H9 (cell line): ENCODE data around the gene SPINK1. TPM values are rescaled to one million over a fixed set of nuclear protein-coding genes. Genes with fewer than 3 reads are reported as not detected.

Experiments
- DNase-seq: peaks from one replicate; pipeline ENCODE4 v3.0.0-alpha.2; 2017
- H2AFZ ChIP-seq: one replicate; pipeline ENCODE4 v1.6.1; 2013; ENCODE audit warnings: mild to moderate bottlenecking, low read length, control low read depth, moderate library complexity
- H2AK5ac ChIP-seq: 2 replicates; pipeline ENCODE4 v1.6.1; 2013; ENCODE audit warnings: low read length, control low read depth, mixed read lengths; ENCODE audit not compliant: insufficient read length
- H2BK120ac ChIP-seq: one replicate; pipeline ENCODE4 v1.6.1; 2013; ENCODE audit warnings: low read depth, mild to moderate bottlenecking, low read length, control low read depth, inconsistent platforms; ENCODE audit not compliant: poor library complexity, severe bottlenecking
- H2BK12ac ChIP-seq: 2 replicates; pipeline ENCODE4 v1.6.1; 2013; ENCODE audit warnings: low read length, control low read depth, mixed read lengths, low read depth; ENCODE audit not compliant: insufficient read length
- H2BK15ac ChIP-seq: 2 replicates; pipeline ENCODE4 v1.6.1; 2013; ENCODE audit warnings: low read depth, low read length, control low read depth
- H2BK20ac ChIP-seq: one replicate; pipeline ENCODE4 v1.6.1; 2013; ENCODE audit warnings: low read depth, mild to moderate bottlenecking, low read length, control low read depth, inconsistent platforms; ENCODE audit not compliant: poor library complexity, severe bottlenecking
- H2BK5ac ChIP-seq: 2 replicates; pipeline ENCODE4 v1.6.1; 2013; ENCODE audit warnings: low read length, control low read depth, mixed read lengths; ENCODE audit not compliant: insufficient read length
- H3K14ac ChIP-seq: 2 replicates; pipeline ENCODE4 v1.6.1; 2013; ENCODE audit warnings: low read length, control low read depth; ENCODE audit not compliant: insufficient read depth
- H3K18ac ChIP-seq: 2 replicates; pipeline ENCODE4 v1.6.1; 2013; ENCODE audit warnings: low read depth, mild to moderate bottlenecking, mixed read lengths, low read length, control low read depth; ENCODE audit not compliant: insufficient read length
- H3K23ac ChIP-seq: 2 replicates; pipeline ENCODE4 v1.6.1; 2013; ENCODE audit warnings: low read length, control low read depth, mixed read lengths, low read depth; ENCODE audit not compliant: insufficient read length
- H3K23me2 ChIP-seq: 2 replicates; pipeline ENCODE4 v1.6.1; 2013; ENCODE audit warnings: low read depth, mild to moderate bottlenecking, mixed read lengths, low read length, control low read depth; ENCODE audit not compliant: insufficient read length, poor library complexity, severe bottlenecking
- H3K27ac ChIP-seq: 2 replicates; pipeline ENCODE4 v1.5.1; 2013; ENCODE audit warnings: low read length, control low read depth, mixed read lengths, low read depth; ENCODE audit not compliant: insufficient read length
- H3K27me3 ChIP-seq: 2 replicates; pipeline ENCODE4 v1.6.1; 2013; ENCODE audit warnings: low read length, control low read depth, inconsistent platforms; ENCODE audit not compliant: insufficient read depth
- H3K4ac ChIP-seq: 2 replicates; pipeline ENCODE4 v1.6.1; 2013; ENCODE audit warnings: low read depth, mild to moderate bottlenecking, control low read depth, inconsistent platforms, low read length, moderate library complexity
- H3K4me1 ChIP-seq: 2 replicates; pipeline ENCODE4 v1.6.1; 2013; ENCODE audit warnings: low read length, control low read depth, inconsistent platforms; ENCODE audit not compliant: insufficient read depth
- H3K4me2 ChIP-seq: 2 replicates; pipeline ENCODE4 v1.6.1; 2013; ENCODE audit warnings: low read length, control low read depth, mixed read lengths; ENCODE audit not compliant: insufficient read length, insufficient read depth
- H3K56ac ChIP-seq: 2 replicates; pipeline ENCODE4 v1.6.1; 2013; ENCODE audit warnings: low read depth, mild to moderate bottlenecking, mixed read lengths, low read length, control low read depth; ENCODE audit not compliant: insufficient read length
- H3K79me1 ChIP-seq: 2 replicates; pipeline ENCODE4 v1.6.1; 2013; ENCODE audit warnings: low read depth, mild to moderate bottlenecking, moderate library complexity, low read length, control low read depth, inconsistent platforms; ENCODE audit not compliant: insufficient read depth, poor library complexity, severe bottlenecking
- H3K79me2 ChIP-seq: 2 replicates; pipeline ENCODE4 v1.6.1; 2013; ENCODE audit warnings: low read length, control low read depth, inconsistent platforms; ENCODE audit not compliant: insufficient read depth
- H3K9ac ChIP-seq: 2 replicates; pipeline ENCODE4 v1.6.1; 2013; ENCODE audit warnings: low read length, control low read depth, mixed read lengths; ENCODE audit not compliant: insufficient read length; ENCODE audit errors: extremely low read depth
- H3K9me3 ChIP-seq: one replicate; pipeline ENCODE4 v1.6.1; 2013; ENCODE audit warnings: low read depth, low read length, inconsistent platforms; ENCODE audit not compliant: control insufficient read depth
- H3T11ph ChIP-seq: one replicate; pipeline ENCODE4 v1.6.1; 2013; ENCODE audit warnings: mild to moderate bottlenecking, low read length, control low read depth, inconsistent platforms
- H4K20me1 ChIP-seq: one replicate; pipeline ENCODE4 v1.6.1; 2013; ENCODE audit not compliant: control insufficient read depth, insufficient read length, insufficient read depth
- H4K5ac ChIP-seq: 2 replicates; pipeline ENCODE4 v1.6.1; 2013; ENCODE audit warnings: low read depth, mild to moderate bottlenecking, mixed read lengths, low read length, control low read depth; ENCODE audit not compliant: insufficient read length
- H4K8ac ChIP-seq: replicated peaks from 2 replicates; pipeline ENCODE4 v1.6.1; 2013; ENCODE audit warnings: low read length, control low read depth, mixed read lengths, low read depth; ENCODE audit not compliant: insufficient read length
- H4K91ac ChIP-seq: 2 replicates; pipeline ENCODE4 v1.6.1; 2013; ENCODE audit warnings: low read depth, mild to moderate bottlenecking, moderate library complexity, mixed read lengths, low read length, control low read depth; ENCODE audit not compliant: insufficient read length
- H3K27ac Mint-ChIP-seq, 3 experiments: 2 replicates in 2 of 3; 3 replicates in 1 of 3; pipeline ENCODE4 v1.8.0; 2020 to 2021; ENCODE audit warnings: mixed read lengths in 3 of 3, mild to moderate bottlenecking in 1 of 3, moderate library complexity in 1 of 3
- H3K27me3 Mint-ChIP-seq: 2 replicates; pipeline ENCODE4 v1.8.0; 2021; ENCODE audit warnings: low read depth, mild to moderate bottlenecking, moderate library complexity, mixed read lengths
- H3K36me3 Mint-ChIP-seq, 3 experiments: 2 replicates in 2 of 3; 3 replicates in 1 of 3; pipeline ENCODE4 v1.8.0; 2020 to 2021; ENCODE audit warnings: low read depth in 3 of 3, mixed read lengths in 3 of 3; ENCODE audit not compliant: insufficient read depth in 1 of 3
- H3K4me1 Mint-ChIP-seq, 2 experiments: 2 replicates each; pipeline ENCODE4 v1.8.0; 2020; ENCODE audit warnings: mixed read lengths in 2 of 2
- H3K4me3 Mint-ChIP-seq, 2 experiments: 2 replicates in 1 of 2; 3 replicates in 1 of 2; pipeline ENCODE4 v1.8.0; 2020 to 2021; ENCODE audit warnings: mild to moderate bottlenecking in 2 of 2, mixed read lengths in 2 of 2, moderate library complexity in 1 of 2
- H3K9me3 Mint-ChIP-seq, 2 experiments: 2 replicates in 1 of 2; 3 replicates in 1 of 2; pipeline ENCODE4 v1.8.0; 2020; ENCODE audit warnings: mild to moderate bottlenecking in 2 of 2, mixed read lengths in 2 of 2, moderate library complexity in 1 of 2
- WGBS: extraction: QIAGEN DNeasy Blood & Tissue Kit; methylation state at CpG from one replicate; pipeline ENCODE4 v1.1.7; 2013; ENCODE audit warnings: missing lambda C conversion rate, low lambda C conversion rate, mixed read lengths; ENCODE audit not compliant: insufficient read length; ENCODE audit errors: extremely low coverage; 5-methylcytosine and 5-hydroxymethylcytosine counted together
- total RNA-seq: library from RNA; stranded (reverse); gene quantifications from 2 replicates; pipeline ENCODE4 v1.2.1, GENCODE V29; 2021
- TF ChIP-seq, protein P1 (sequence below): fragments of 200-600 bp; sonication (generic); conservative IDR thresholded peaks from 3 replicates; pipeline ENCODE4 v1.8.0; 2021; ENCODE audit warnings: antibody characterized with exemption, mild to moderate bottlenecking

Gene SPINK1
- total RNA-seq, 1 experiment from 2014 or later = 3.1 TPM

DNA sequence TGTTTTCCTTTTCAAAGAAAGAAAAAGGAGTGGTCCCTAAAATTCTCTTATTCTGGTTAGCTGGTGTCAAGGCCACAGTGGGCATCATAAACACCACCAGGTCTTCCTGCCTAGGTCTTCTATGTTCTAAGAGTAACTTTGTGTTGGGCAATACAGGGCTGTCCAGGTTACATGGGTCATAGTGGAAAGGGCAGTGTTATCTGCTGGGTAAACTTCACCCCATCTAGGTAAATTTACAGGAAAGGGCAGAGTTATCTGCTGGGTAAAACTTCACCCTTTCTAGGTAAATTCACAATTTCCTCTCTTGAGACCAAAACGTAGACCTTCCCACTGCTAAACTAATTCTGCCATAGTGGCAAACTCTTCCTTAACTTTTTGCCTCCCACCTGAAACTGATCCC is 30.0 kb downstream of the SPINK1 start:
- Histone ChIP-seq H2AFZ (no peak overlapping the region), H4K20me1 (no peaks in the 10 kb centered on the region), H3K9me3 (no peaks in the 10 kb centered on the region), H4K5ac (no peak overlapping the region), H3K14ac (no peak overlapping the region), H3K79me1 (no peaks in the 10 kb centered on the region), H3K56ac (no peak overlapping the region), H4K91ac (no peak overlapping the region), H4K8ac (no peak overlapping the region), H3K23ac (no peak overlapping the region), H2BK120ac (no peak overlapping the region), H3K9ac (no peak overlapping the region), H2BK5ac (no peak overlapping the region), H3K18ac (no peak overlapping the region), H3K4me2 (no peak overlapping the region), H3K27ac (no peak overlapping the region), H3K4me1 (no peaks in the 10 kb centered on the region), H3K4ac (no peak overlapping the region), H2BK20ac (no peak overlapping the region), H2BK12ac (no peak overlapping the region), H2BK15ac (no peak overlapping the region), H3T11ph (no peak overlapping the region), H3K27me3 (no peaks in the 10 kb centered on the region), H3K79me2 (no peaks in the 10 kb centered on the region), H3K23me2 (no peaks in the 10 kb centered on the region), H2AK5ac (no peak overlapping the region)
- H3K4me3 Mint-ChIP-seq = no peak overlapping the region
- no peaks in the 10 kb centered on the region for H3K36me3 Mint-ChIP-seq
- TF ChIP-seq, protein P1, sequence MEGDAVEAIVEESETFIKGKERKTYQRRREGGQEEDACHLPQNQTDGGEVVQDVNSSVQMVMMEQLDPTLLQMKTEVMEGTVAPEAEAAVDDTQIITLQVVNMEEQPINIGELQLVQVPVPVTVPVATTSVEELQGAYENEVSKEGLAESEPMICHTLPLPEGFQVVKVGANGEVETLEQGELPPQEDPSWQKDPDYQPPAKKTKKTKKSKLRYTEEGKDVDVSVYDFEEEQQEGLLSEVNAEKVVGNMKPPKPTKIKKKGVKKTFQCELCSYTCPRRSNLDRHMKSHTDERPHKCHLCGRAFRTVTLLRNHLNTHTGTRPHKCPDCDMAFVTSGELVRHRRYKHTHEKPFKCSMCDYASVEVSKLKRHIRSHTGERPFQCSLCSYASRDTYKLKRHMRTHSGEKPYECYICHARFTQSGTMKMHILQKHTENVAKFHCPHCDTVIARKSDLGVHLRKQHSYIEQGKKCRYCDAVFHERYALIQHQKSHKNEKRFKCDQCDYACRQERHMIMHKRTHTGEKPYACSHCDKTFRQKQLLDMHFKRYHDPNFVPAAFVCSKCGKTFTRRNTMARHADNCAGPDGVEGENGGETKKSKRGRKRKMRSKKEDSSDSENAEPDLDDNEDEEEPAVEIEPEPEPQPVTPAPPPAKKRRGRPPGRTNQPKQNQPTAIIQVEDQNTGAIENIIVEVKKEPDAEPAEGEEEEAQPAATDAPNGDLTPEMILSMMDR = no peak
- H3K27ac Mint-ChIP-seq = no peak overlapping the region
- H3K27me3 Mint-ChIP-seq = peaks cover 2% of the 10 kb centered on the region; the same call in 1 of the 2 replicates
- H3K4me1 Mint-ChIP-seq = peaks cover 6 to 8% of the 10 kb centered on the region in 2 experiments; a peak in 1 of 4 replicates
- WGBS = no CpG with 5 or more reads among the region's 1 CpG
- H3K9me3 Mint-ChIP-seq = no peaks in the 10 kb centered on the region
- no peak for DNase-seq
